HL-60 (cell line): ENCODE results near the gene ISG15.

ENCODE experiments used
- DNase-seq, 2 experiments: peaks; one replicate each; pipeline ENCODE4 v3.0.0-alpha.2; 2010 to 2020; ENCODE audit warnings: low read depth in 1 of 2, low spot score in 1 of 2
- H3K27ac ChIP-seq: fragments of 250-450 bp; sonication (Bioruptor Pico); replicated peaks from 2 replicates; pipeline ENCODE4 v1.5.1; 2020; ENCODE audit warnings: mild to moderate bottlenecking, moderate library complexity
- H3K27me3 ChIP-seq: fragments of 250-450 bp; sonication (Bioruptor Pico); 2 replicates; pipeline ENCODE4 v1.5.1; 2021; ENCODE audit warnings: mild to moderate bottlenecking, moderate library complexity; ENCODE audit not compliant: insufficient read depth, poor library complexity, severe bottlenecking
- H3K4me3 ChIP-seq: replicated peaks from 2 replicates; pipeline ENCODE4 v1.5.1; 2011; ENCODE audit warnings: mild to moderate bottlenecking, control low read depth, low read length; ENCODE audit not compliant: insufficient read depth
- GABPA ChIP-seq: IDR thresholded peaks from 2 replicates; pipeline ENCODE4 v1.6.1; 2012; ENCODE audit warnings: low read depth
- POLR2AphosphoS5 ChIP-seq: IDR thresholded peaks from 2 replicates; pipeline ENCODE4 v1.6.1; 2012; ENCODE audit warnings: low read depth
- REST ChIP-seq: IDR thresholded peaks from 2 replicates; pipeline ENCODE4 v1.6.1; 2012; ENCODE audit warnings: low read depth; ENCODE audit not compliant: insufficient replicate concordance
- SPI1 ChIP-seq: IDR thresholded peaks from 2 replicates; pipeline ENCODE4 v1.6.1; 2012; ENCODE audit warnings: low read depth, mild to moderate bottlenecking, borderline replicate concordance
- TF ChIP-seq, protein P1 (sequence below): IDR thresholded peaks from one replicate; pipeline ENCODE4 v1.5.1; 2011; ENCODE audit warnings: low read length, control low read depth, inconsistent platforms; ENCODE audit not compliant: insufficient read depth

ISG15 gene

DNA sequence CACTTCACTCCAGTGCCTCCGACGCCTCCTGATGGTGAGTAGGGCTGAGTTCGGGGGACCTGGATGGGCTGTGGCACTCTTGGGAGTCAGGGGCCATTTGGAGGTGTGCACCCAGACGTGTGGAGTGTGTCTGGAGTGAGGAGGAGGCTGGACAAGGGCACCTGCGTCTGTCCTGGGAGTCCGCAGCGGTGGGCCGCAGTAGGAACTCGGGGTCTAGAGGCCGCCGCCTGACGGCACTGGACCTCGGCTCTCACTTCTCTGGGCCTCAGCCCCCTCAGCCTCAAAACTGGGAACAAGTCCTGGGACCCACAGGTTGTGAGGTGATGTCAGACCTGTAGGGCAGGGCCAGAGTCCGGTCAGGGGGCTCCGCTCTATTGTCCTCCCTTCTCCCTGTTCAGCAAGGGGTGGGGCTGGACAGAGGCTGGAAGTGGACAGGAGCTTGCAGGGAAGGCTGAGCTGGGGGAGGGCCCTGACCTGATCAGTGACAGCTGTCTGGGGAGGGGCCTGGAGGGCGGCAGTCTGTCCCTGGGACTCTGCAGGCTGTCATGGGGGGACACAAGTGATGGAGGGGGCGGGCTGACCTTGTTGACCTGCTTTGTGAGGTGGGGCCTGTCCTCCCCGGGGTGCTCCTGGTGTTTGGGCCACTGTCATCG, 22.1 kb downstream of the ISG15 start:
- H3K27me3 ChIP-seq, result peaks cover 33% of the 10 kb centered on the region
- TF ChIP-seq, protein P1, sequence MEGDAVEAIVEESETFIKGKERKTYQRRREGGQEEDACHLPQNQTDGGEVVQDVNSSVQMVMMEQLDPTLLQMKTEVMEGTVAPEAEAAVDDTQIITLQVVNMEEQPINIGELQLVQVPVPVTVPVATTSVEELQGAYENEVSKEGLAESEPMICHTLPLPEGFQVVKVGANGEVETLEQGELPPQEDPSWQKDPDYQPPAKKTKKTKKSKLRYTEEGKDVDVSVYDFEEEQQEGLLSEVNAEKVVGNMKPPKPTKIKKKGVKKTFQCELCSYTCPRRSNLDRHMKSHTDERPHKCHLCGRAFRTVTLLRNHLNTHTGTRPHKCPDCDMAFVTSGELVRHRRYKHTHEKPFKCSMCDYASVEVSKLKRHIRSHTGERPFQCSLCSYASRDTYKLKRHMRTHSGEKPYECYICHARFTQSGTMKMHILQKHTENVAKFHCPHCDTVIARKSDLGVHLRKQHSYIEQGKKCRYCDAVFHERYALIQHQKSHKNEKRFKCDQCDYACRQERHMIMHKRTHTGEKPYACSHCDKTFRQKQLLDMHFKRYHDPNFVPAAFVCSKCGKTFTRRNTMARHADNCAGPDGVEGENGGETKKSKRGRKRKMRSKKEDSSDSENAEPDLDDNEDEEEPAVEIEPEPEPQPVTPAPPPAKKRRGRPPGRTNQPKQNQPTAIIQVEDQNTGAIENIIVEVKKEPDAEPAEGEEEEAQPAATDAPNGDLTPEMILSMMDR, result no peak
- TF ChIP-seq REST (peak; percentile 15), GABPA (no peak)

DNA sequence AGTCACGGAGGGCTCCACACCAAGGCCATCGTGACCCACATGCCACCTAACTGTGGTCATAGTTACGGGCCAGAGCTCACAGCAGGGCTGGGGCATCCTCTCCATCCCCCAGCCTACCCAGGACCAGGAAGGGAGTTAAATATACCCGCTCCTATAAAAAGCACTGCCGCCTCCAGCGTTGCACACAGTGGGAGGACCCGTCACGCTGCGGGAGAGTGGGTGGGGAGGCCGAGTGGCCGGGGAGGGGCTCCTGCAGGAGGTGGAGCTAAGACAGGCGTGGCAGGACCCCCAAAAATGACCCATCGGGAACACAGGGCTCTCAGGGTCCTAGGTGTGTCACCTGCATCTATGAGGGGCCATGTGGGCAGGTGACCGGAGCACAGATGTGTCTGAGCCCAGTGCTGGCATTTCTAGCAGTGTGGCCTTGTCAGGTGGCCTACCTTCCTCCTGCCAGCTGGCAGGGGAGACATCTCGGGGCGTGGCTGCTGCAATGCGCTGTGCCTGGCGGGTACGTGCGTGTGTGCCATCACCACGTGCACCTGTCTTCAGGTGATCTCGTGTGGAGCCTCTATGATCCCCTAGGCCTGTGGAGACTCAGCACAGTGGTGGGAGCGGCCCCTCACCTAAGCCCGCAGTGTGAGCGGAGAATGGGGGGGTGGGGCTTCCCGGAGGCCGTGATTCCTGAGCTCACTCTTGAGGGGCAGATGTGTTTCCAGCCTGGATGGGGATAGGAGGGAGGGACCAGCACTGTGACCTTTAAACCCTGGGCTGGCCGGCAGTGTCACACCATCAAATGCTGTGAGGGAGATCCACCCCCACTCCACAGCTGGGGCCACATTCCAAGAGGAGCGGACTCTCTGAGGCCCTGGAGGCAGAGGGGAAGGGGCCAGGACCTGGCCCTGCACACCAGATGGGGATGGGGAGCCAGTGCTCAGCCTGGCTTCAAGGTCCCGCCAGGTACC, 24.4 kb downstream of the ISG15 start:
- Histone ChIP-seq H3K4me3 (no peak overlapping the region), H3K27me3 (peaks cover 25% of the 10 kb centered on the region), H3K27ac (no peak overlapping the region)
- DNase-seq, result no peak
- no peak for TF ChIP-seq REST
- no peak for TF ChIP-seq POLR2AphosphoS5
- no peak for TF ChIP-seq GABPA
- no peak for TF ChIP-seq SPI1

More for the DNA sequence above, 22.1 kb downstream of the ISG15 start:
- no peak overlapping the region for H3K4me3 ChIP-seq
- no peak for DNase-seq
- no peak overlapping the region for H3K27ac ChIP-seq

DNA sequence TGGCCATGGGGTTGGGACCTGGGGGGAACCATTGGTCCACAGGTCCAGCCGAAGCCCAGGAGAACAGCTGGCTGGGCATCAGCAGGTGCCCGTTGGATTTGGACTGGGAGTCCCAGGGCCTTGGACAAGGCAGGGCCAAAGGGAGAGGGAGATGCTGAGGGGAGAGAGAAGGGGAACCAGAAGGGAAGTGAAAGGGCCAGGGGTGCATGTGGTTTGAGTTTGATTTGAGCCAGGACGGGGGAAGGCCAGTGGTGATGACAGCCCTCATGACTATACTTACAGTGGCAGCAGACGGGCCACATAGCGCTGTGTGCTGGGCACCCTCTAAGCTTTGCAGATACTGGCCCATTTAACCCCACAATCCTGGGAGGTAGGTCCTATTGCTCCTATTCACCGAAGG, 25.4 kb downstream of the ISG15 start:
- H3K27me3 ChIP-seq, result peaks cover 23% of the 10 kb centered on the region
- TF ChIP-seq, protein P1, result no peak
- TF ChIP-seq GABPA (no peak), POLR2AphosphoS5 (no peak), REST (no peak), SPI1 (peak; percentile 50; the same call in 1 of the 2 replicates)
- no peak overlapping the region for H3K27ac ChIP-seq
- H3K4me3 ChIP-seq, result no peak overlapping the region
- DNase-seq, result peak in 1 of 2 experiments; percentile 59
